OCI-LY1 (cell line): ENCODE results near the gene FETUB.

Source experiments
- EZH2 ChIP-seq: fragments of 200-600 bp; sonication (generic), shearing (Covaris generic); IDR thresholded peaks from 2 replicates; pipeline ENCODE4 v1.8.0; 2017; ENCODE audit warnings: borderline replicate concordance, mixed run types, mild to moderate bottlenecking, antibody characterized with exemption, low read length, moderate library complexity, mixed read lengths
- TF ChIP-seq, protein P1 (sequence below): fragments of 200-600 bp; sonication (generic), shearing (Covaris generic); IDR thresholded peaks from 2 replicates; pipeline ENCODE4 v1.5.1; 2017; ENCODE audit warnings: mild to moderate bottlenecking, antibody characterized with exemption, low read length, moderate library complexity, mixed read lengths

DNA sequence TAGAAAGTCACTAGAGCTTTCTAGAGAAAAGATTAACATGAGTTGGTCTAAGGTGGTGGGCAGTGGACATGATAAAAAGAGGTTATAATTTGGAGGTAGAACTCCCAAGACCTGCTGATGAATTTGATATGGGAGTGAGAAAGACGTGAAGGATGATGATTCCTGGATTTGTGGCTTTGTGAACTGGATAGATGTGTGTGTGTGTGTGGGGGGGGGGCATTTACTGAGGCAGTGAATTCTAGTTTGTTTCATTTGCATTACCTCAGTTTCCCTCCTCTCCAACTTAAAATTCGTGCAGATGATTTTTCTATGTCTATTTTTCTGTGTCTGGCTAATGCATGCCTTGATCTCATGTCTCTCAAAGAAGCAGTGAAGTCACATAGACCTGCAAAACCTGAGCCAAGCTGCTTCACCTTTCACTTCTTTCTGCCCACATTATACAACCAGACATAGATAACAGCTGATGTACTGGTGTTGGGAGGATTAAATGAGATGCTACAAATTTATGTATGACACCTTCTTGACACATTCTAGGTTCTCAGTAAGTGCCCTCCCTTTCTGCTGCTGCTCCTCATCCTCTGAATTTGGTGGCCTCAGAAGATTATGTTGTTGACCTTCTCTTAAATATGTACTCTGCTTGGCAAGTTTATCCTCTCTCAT lies 17.4 kb upstream of the FETUB start:
- TF ChIP-seq, protein P1, sequence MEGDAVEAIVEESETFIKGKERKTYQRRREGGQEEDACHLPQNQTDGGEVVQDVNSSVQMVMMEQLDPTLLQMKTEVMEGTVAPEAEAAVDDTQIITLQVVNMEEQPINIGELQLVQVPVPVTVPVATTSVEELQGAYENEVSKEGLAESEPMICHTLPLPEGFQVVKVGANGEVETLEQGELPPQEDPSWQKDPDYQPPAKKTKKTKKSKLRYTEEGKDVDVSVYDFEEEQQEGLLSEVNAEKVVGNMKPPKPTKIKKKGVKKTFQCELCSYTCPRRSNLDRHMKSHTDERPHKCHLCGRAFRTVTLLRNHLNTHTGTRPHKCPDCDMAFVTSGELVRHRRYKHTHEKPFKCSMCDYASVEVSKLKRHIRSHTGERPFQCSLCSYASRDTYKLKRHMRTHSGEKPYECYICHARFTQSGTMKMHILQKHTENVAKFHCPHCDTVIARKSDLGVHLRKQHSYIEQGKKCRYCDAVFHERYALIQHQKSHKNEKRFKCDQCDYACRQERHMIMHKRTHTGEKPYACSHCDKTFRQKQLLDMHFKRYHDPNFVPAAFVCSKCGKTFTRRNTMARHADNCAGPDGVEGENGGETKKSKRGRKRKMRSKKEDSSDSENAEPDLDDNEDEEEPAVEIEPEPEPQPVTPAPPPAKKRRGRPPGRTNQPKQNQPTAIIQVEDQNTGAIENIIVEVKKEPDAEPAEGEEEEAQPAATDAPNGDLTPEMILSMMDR: no peak
- no peak for TF ChIP-seq EZH2
